Subcutaneous abdominal adipose tissue (tissue), 5 donors: ENCODE data around the gene SLC29A3.
"Not testable (repeated sequence)": the region's sequence is repeated elsewhere in the genome, so short reads cannot be mapped to it uniquely, and the experiment has no call there.

Experiments used
- H3K27ac ChIP-seq: one replicate; pipeline ENCODE4 v1.7.0; 2013; ENCODE audit warnings: low read depth, mild to moderate bottlenecking, inconsistent platforms, low read length, moderate library complexity
- H3K27me3 ChIP-seq, 5 donors: one replicate each; pipeline ENCODE4 v1.7.0; 2013; ENCODE audit warnings: low read length in 5 of 5, inconsistent platforms in 1 of 5; ENCODE audit not compliant: control insufficient read depth in 5 of 5, insufficient read depth in 4 of 5
- H3K36me3 ChIP-seq, 5 donors: one replicate each; pipeline ENCODE4 v1.7.0; 2013; ENCODE audit warnings: low read length in 5 of 5; ENCODE audit not compliant: control insufficient read depth in 5 of 5, insufficient read depth in 5 of 5
- H3K4me1 ChIP-seq, 5 donors: one replicate each; pipeline ENCODE4 v1.7.0; 2013; ENCODE audit warnings: low read length in 5 of 5, mild to moderate bottlenecking in 3 of 5, moderate library complexity in 1 of 5; ENCODE audit not compliant: control insufficient read depth in 5 of 5, insufficient read depth in 5 of 5
- H3K4me3 ChIP-seq, 5 donors: one replicate each; pipeline ENCODE4 v1.7.0; 2013; ENCODE audit warnings: low read length in 5 of 5, low read depth in 1 of 5
- H3K9ac ChIP-seq, 5 donors: one replicate each; pipeline ENCODE4 v1.7.0; 2013; ENCODE audit warnings: low read length in 5 of 5, mild to moderate bottlenecking in 4 of 5, moderate library complexity in 3 of 5
- H3K9me3 ChIP-seq, 5 donors: one replicate each; pipeline ENCODE4 v1.7.0; 2013; ENCODE audit warnings: low read length in 5 of 5; ENCODE audit not compliant: control insufficient read depth in 5 of 5
- donor health status: healthy.
- donor health status: healthy.
- donor health status: healthy.
- donor health status: healthy.
- donor health status: healthy.

SLC29A3 gene

DNA sequence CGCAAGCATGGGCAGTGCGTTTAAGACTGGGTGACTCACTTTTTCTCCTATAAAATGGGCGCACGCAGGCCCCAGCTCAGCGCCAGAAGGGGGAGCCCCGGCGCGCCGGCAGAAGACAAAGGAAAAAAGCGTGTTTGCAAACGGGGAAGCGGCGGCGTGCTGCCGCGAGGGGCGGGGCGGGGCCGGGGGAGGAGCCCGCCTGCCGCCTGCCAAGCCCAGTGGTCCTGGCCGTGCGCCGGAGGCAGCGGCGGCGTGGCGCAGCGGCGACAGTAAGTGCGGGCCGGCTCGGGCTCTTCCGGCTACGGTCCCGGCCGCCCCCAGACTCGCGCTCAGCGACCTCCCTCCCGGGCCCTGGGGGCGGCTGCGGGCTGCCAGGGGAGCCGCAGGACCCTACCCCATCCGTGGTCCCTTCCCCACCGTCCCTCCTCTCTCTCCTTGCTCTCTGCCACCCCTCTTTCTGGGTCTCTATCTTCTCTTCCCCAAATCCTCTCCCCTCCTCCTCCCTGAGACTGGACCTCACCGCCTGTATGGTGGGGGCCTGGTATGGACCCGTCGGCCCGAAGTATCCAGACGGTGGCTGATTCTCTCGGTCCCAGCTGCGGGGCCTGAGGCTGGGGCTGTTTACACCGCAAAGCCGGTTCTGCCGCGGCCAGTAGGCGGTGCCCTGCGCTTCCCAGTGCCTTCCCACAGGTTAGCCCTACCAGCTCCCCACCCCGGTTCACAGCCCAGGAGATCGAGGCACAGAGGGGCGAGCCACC lies at the start of gene SLC29A3:
SLC29A3 (plus strand) TSS at position 218 of the 758 bp plus-strand sequence; CDS start at position 269, 51 bp downstream.
- Histone ChIP-seq H3K9ac (peak within 1 kb of the TSS in 4 of 5 donors; percentile 70 to 92 (median 81)), H3K9me3 (no peaks in the 10 kb centered on the region), H3K27ac (peak within 1 kb of the TSS; percentile 54), H3K4me3 (peak within 1 kb of the TSS; percentile 73 to 84 (median 79)), H3K4me1 (peaks cover 0 to 28% (median 19%) of the 10 kb centered on the region in 5 donors), H3K27me3 (no peaks in the 10 kb centered on the region), H3K36me3 (peaks cover 0 to 15% (median 6%) of the 10 kb centered on the region in 5 donors)

DNA sequence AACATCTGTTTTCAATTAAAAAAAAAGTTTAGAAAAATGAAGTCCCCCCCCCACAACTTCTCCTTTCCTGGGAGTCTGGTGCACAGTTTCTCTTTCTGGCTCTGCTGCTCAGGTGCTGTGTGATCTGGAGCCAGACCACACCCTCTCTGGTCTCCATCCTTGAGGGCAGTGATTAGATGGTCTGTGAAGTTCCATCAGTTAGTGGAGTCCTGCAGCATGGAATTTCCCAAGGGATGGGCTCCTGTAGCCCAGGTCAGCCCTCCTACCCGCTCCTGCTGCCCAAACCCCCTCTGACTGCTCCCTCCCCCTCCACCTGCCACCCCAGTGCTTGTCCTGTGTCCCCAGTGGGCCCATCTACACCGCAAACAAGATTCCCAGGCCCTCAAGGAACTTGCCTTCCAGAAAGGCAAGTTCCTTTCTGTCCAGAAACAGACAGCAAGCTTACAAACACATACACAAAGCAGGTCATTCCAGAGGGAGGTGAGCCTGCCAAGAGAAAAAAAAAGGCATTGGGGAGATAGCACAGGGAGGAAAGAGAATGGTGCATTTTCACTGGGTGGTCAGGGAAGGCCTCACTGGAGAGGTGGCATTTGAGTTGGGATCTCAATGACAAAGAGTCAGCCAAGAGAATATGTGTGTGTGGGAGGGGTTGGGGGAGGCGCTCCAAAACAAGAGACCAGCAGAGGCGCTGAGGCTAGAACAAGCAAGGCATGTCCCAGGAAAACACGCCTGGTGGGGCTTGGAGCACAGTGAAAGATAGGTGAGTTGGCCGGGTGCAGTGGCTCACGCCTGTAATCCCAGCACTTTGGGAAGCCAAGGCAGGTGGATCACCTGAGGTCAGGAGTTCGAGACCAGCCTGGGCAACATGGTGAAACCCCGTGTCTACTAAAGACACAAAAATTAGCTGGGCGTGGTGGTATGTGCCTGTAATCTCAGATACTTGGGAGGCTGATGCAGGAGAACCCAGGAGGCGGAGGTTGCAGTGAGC lies 49.5 kb upstream of the SLC29A3 start:
- H3K36me3 ChIP-seq, result no peaks in the 10 kb centered on the region
- no peaks in the 10 kb centered on the region for H3K9me3 ChIP-seq
- H3K4me1 ChIP-seq, result peaks cover 0 to 39% (median 7%) of the 10 kb centered on the region in 5 donors
- peaks cover 0 to 9% (median 0%) of the 10 kb centered on the region in 5 donors for H3K27me3 ChIP-seq
- no peak overlapping the region for H3K9ac ChIP-seq
- H3K27ac ChIP-seq, result no peak overlapping the region
- no peak overlapping the region for H3K4me3 ChIP-seq

DNA sequence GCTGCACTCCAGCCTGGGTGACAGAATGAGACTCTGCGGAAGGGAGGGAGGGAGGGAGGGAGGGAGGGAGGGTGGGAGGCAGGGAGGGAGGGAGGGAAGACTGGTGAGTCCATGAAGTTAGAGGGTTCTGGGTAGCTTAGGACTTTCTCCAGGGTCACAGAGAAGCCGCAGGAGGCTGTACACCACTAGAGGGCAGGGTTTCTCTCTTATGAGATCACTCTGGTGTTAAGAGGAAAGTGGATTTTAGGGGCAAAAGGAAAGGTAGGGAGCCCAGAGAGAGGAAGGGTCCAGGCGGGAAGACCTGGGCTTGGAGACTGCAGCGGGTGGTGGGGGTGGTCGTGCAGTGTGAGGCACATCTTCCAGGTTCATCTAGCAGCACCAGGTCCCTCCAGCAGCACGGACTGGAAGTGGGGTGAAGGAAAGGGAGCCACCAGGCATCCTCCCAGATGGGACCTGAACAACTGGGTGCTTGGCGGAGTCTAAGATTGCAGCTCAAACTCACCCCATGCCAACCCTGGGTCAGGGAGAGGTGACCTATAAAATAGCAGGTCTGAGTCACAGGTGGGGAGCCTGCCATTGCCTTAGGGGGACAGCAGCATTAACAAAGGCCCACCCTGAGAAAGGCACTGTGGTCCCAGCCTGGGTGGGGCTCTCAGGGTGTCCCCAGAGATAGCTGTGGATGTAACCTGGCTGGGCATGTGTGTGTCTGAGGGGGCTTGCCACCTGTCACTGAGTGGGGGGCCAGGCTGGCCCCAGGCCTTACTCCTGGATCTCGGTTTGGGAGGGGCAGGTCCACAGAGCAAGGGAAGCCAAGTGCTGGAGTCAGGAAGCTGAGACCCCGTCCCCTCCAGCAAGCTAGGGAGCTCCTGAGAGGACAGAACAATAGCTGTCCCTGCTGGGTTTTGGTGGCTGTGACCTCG lies 48.5 kb upstream of the SLC29A3 start:
- no peaks in the 10 kb centered on the region for H3K9me3 ChIP-seq
- H3K4me3 ChIP-seq, result no peak overlapping the region
- H3K36me3 ChIP-seq, result no peaks in the 10 kb centered on the region
- H3K27ac ChIP-seq, result no peak overlapping the region
- peaks cover 0 to 5% (median 0%) of the 10 kb centered on the region in 5 donors for H3K27me3 ChIP-seq
- H3K9ac ChIP-seq, result no peak overlapping the region
- H3K4me1 ChIP-seq, result peaks cover 0 to 42% (median 12%) of the 10 kb centered on the region in 5 donors

- Histone ChIP-seq H3K4me1 (peaks cover 0 to 34% (median 6%) of the 10 kb centered on the region in 5 donors), H3K27me3 (peaks cover 0 to 5% (median 0%) of the 10 kb centered on the region in 5 donors), H3K4me3 (no peak overlapping the region), H3K27ac (no peak overlapping the region), H3K9me3 (no peaks in the 10 kb centered on the region), H3K9ac (no peak overlapping the region), H3K36me3 (no peaks in the 10 kb centered on the region)
Observed at GRCh38 chr10:71271662-71272055, 47.4 kb upstream of the SLC29A3 start.

DNA sequence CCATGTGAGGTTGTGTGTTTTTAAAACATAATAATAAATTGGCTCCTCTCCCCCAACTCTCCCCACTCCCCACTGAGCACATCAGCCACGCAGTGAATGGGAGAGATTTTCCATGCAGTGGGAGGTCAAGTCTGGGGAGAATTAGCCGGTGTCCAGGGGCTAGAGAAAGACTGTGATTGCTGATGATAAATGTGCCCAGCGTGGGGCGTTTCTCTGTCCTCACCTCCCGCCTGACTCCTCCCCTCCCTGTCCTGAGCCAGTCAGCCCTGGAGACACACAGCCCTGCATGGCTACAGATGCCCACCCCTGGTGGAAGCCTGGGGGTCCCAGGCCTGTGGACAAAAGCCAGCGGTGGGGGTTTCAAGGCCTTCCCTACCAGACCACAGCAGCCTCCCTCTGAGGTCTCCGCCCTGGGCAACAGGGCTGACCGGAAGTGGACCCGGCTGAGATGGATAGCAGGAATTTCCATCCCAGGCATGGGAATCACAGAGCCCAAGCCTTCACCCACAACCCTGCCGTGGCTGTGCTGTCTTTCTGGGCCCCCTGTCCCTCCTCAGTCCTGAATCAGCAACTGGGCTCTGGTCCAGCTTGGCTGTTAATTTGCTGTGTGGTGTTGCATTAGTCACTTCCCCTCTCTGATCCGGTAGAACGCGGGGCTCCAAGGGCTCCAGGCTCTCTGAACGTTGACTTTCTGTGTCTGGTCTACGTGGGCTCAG lies 46.8 kb upstream of the SLC29A3 start:
- peaks cover 0 to 5% (median 0%) of the 10 kb centered on the region in 5 donors for H3K27me3 ChIP-seq
- no peaks in the 10 kb centered on the region for H3K9me3 ChIP-seq
- H3K27ac ChIP-seq, result no peak overlapping the region
- H3K4me3 ChIP-seq, result no peak overlapping the region
- H3K9ac ChIP-seq, result no peak overlapping the region
- peaks cover 0 to 34% (median 6%) of the 10 kb centered on the region in 5 donors for H3K4me1 ChIP-seq
- H3K36me3 ChIP-seq, result no peaks in the 10 kb centered on the region

DNA sequence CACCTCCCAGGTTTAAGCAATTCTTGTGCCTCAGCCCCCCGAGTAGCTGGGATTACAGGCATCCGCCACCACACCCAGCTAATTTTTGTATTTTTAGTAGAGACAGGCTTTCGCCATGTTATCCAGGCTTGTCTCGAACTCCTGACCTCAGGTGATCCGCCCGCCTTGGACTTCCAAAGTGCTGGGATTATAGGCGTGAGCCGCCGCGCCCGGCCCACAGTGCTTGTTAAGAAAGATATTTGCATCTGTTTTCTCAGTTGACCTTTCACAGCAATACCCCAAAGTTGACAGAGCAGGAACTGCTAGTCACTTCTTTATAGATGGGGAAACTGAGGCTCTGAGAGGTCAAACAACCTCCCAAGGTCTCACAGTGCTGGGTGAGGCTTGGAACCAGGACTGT lies 46.1 kb upstream of the SLC29A3 start:
- not testable (repeated sequence) for H3K9ac ChIP-seq, H3K27ac ChIP-seq, H3K9me3 ChIP-seq, H3K4me3 ChIP-seq, H3K27me3 ChIP-seq, H3K36me3 ChIP-seq
- peaks cover 0 to 34% (median 6%) of the 10 kb centered on the region in 5 donors for H3K4me1 ChIP-seq

GRCh38 chr10:71273506-71273905 lies 45.6 kb upstream of the SLC29A3 start:
- no peaks in the 10 kb centered on the region for H3K9me3 ChIP-seq
- peaks cover 0 to 34% (median 6%) of the 10 kb centered on the region in 5 donors for H3K4me1 ChIP-seq
- no peak overlapping the region for H3K9ac ChIP-seq
- no peak overlapping the region for H3K4me3 ChIP-seq
- H3K27me3 ChIP-seq, result peaks cover 0 to 3% (median 0%) of the 10 kb centered on the region in 5 donors
- H3K27ac ChIP-seq, result no peak overlapping the region
- H3K36me3 ChIP-seq, result no peaks in the 10 kb centered on the region

- Histone ChIP-seq H3K36me3 (no peaks in the 10 kb centered on the region), H3K9me3 (no peaks in the 10 kb centered on the region), H3K4me3 (no peak overlapping the region), H3K4me1 (peaks cover 0 to 34% (median 6%) of the 10 kb centered on the region in 5 donors), H3K27me3 (peaks cover 0 to 3% (median 0%) of the 10 kb centered on the region in 5 donors), H3K9ac (peak overlapping the region in 1 of 5 donors; percentile 22), H3K27ac (no peak overlapping the region)
Observed at GRCh38 chr10:71274901-71275796, 43.9 kb upstream of the SLC29A3 start.
